Measurements from ENCODE around the gene SH3BGRL2. TPM values are rescaled to one million over a fixed set of nuclear protein-coding genes. Genes with fewer than 3 reads are reported as not detected.

Gene SH3BGRL2
- total RNA-seq, 1 donor from 2014 or later: not detected

- H3K27ac Mint-ChIP-seq: no peak overlapping the region
- H3K36me3 Mint-ChIP-seq (ENCODE audit: low read depth): no peaks in the 10 kb centered on the region
- no peak for DNase-seq
- ChIA-PET POLR2A (no interaction called here), CTCF (no interaction called here)
- no peak for TF ChIP-seq CTCF (IDR thresholded peaks at IDR 0.05)
- peaks cover 3% of the 10 kb centered on the region for H3K4me1 Mint-ChIP-seq
- no peak for ATAC-seq (ENCODE audit: low read depth)
- no peaks in the 10 kb centered on the region for H3K9me3 Mint-ChIP-seq
- no peak overlapping the region for H3K4me3 Mint-ChIP-seq
- intact Hi-C loops (cut with micrococcal nuclease): no loop called here
- H3K27me3 Mint-ChIP-seq: peaks cover 37% of the 10 kb centered on the region
Observed at GRCh38 chr6:79636673-79637072, 5.5 kb downstream of the SH3BGRL2 start.

GRCh38 chr6:79640146-79641111 lies 9.3 kb downstream of the SH3BGRL2 start:
- H3K9me3 Mint-ChIP-seq: no peaks in the 10 kb centered on the region
- H3K27ac Mint-ChIP-seq: no peak overlapping the region
- intact Hi-C loops (cut with micrococcal nuclease): no loop called here
- ChIA-PET POLR2A (no interaction called here), CTCF (no interaction called here)
- DNase-seq: no peak
- no peak for TF ChIP-seq CTCF (IDR thresholded peaks at IDR 0.05)
- H3K36me3 Mint-ChIP-seq (ENCODE audit: low read depth): no peaks in the 10 kb centered on the region
- H3K27me3 Mint-ChIP-seq: peaks cover 19% of the 10 kb centered on the region
- no peaks in the 10 kb centered on the region for H3K4me1 Mint-ChIP-seq
- ATAC-seq (ENCODE audit: low read depth): no peak
- H3K4me3 Mint-ChIP-seq: no peak overlapping the region

GRCh38 chr6:79646006-79646405 lies 14.9 kb downstream of the SH3BGRL2 start:
- POLR2A ChIA-PET: no interaction called here
- no peak overlapping the region for H3K4me3 Mint-ChIP-seq
- H3K36me3 Mint-ChIP-seq (ENCODE audit: low read depth): no peaks in the 10 kb centered on the region
- TF ChIP-seq CTCF (IDR thresholded peaks at IDR 0.05): no peak
- no peaks in the 10 kb centered on the region for H3K4me1 Mint-ChIP-seq
- H3K27me3 Mint-ChIP-seq: peaks cover 3% of the 10 kb centered on the region
- no peak overlapping the region for H3K27ac Mint-ChIP-seq
- ATAC-seq (ENCODE audit: low read depth) (no peak), DNase-seq (no peak)
- intact Hi-C loops (cut with micrococcal nuclease): loop anchor here (5.0 kb wide), 1 partner anchor 166 kb away; no protein-coding TSS in a partner anchor
- H3K9me3 Mint-ChIP-seq: no peaks in the 10 kb centered on the region
- CTCF ChIA-PET: no interaction called here

- no peak overlapping the region for H3K4me3 Mint-ChIP-seq
- H3K36me3 Mint-ChIP-seq (ENCODE audit: low read depth): no peaks in the 10 kb centered on the region
- POLR2A ChIA-PET: no interaction called here
Observed at GRCh38 chr6:79646561-79646960, 15.4 kb downstream of the SH3BGRL2 start.

More at GRCh38 chr6:79646561-79646960, 15.4 kb downstream of the SH3BGRL2 start:
- Mint-ChIP-seq H3K4me1 (no peaks in the 10 kb centered on the region), H3K27me3 (peaks cover 3% of the 10 kb centered on the region), H3K9me3 (no peaks in the 10 kb centered on the region), H3K27ac (no peak overlapping the region)
- intact Hi-C loops (cut with micrococcal nuclease): loop anchor here (5.0 kb wide), 1 partner anchor 166 kb away; no protein-coding TSS in a partner anchor
- CTCF ChIA-PET: no interaction called here
- no peak for TF ChIP-seq CTCF (IDR thresholded peaks at IDR 0.05)
- ATAC-seq (ENCODE audit: low read depth) (no peak), DNase-seq (no peak)

Data from activated B cell treated with CpG ODN at 0.5 μM for 24 hours (primary cell).